WTC11 (cell line): ENCODE measurements around the gene NTRK1. TPM values are rescaled to one million over a fixed set of nuclear protein-coding genes. Genes with fewer than 3 reads are reported as not detected.
A peak's percentile ranks its signal among the peaks of the same experiment; 100 is the strongest.

Experiments used
- ATAC-seq: fragments of 200-7000 bp; cut with Tn5 transposase; 2 replicates; pipeline ENCODE4 v1.10.0; 2021; ENCODE audit warnings: mild to moderate bottlenecking, moderate library complexity
- CTCF ChIA-PET: fragments of 300-600 bp; sonication (Branson Sonifier 250); formaldehyde crosslinking; loops from one replicate; lab custom pipeline; 2021; ENCODE audit warnings: antibody characterized with exemption; lab: Charles Lee
- POLR2A ChIA-PET: fragments of 350-600 bp; sonication (Branson Sonifier 250); formaldehyde crosslinking; loops from one replicate; lab custom pipeline; 2021; ENCODE audit warnings: antibody characterized with exemption; lab: Charles Lee
- DNase-seq: peaks from one replicate; pipeline ENCODE4 v3.0.0; 2021; ENCODE audit warnings: low spot score
- H3K27ac Mint-ChIP-seq: 2 replicates; pipeline ENCODE4 v1.8.0; 2021; ENCODE audit warnings: mixed read lengths
- H3K27me3 Mint-ChIP-seq: 2 replicates; pipeline ENCODE4 v1.8.0; 2021; ENCODE audit warnings: low read depth, mild to moderate bottlenecking, moderate library complexity, mixed read lengths
- H3K36me3 Mint-ChIP-seq: 2 replicates; pipeline ENCODE4 v1.8.0; 2021; ENCODE audit warnings: mixed read lengths
- H3K4me1 Mint-ChIP-seq: 2 replicates; pipeline ENCODE4 v1.8.0; 2022; ENCODE audit warnings: mixed read lengths
- H3K4me3 Mint-ChIP-seq: 2 replicates; pipeline ENCODE4 v1.8.0; 2021; ENCODE audit warnings: mild to moderate bottlenecking, moderate library complexity, mixed read lengths
- H3K9me3 Mint-ChIP-seq: 2 replicates; pipeline ENCODE4 v1.8.0; 2021; ENCODE audit warnings: mixed read lengths
- CREM ChIP-seq: sonication (generic); formaldehyde crosslinking; IDR thresholded peaks from 2 replicates; pipeline ENCODE4 v1.8.1; 2022; ENCODE audit warnings: mild to moderate bottlenecking, missing genetic modification reagents, moderate library complexity
- E2F4 ChIP-seq: sonication (generic); formaldehyde crosslinking; IDR thresholded peaks from 2 replicates; pipeline ENCODE4 v1.8.1; 2022; ENCODE audit warnings: low read depth, mild to moderate bottlenecking, moderate library complexity, missing genetic modification reagents, borderline replicate concordance
- ETV6 ChIP-seq: sonication (generic); formaldehyde crosslinking; IDR thresholded peaks from 2 replicates; pipeline ENCODE4 v1.8.1; 2022; ENCODE audit warnings: mild to moderate bottlenecking, missing genetic modification reagents
- FOXJ3 ChIP-seq: sonication (generic); formaldehyde crosslinking; IDR thresholded peaks from 2 replicates; pipeline ENCODE4 v1.9.0; 2021; ENCODE audit warnings: missing genetic modification reagents, mild to moderate bottlenecking, borderline replicate concordance
- FOXK1 ChIP-seq: sonication (generic); formaldehyde crosslinking; IDR thresholded peaks from 2 replicates; pipeline ENCODE4 v1.8.0; 2022; ENCODE audit warnings: mild to moderate bottlenecking, moderate library complexity, missing genetic modification reagents
- GABPB1 ChIP-seq: sonication (generic); formaldehyde crosslinking; IDR thresholded peaks from 2 replicates; pipeline ENCODE4 v1.8.1; 2023; ENCODE audit warnings: mild to moderate bottlenecking, missing genetic modification reagents
- JUN ChIP-seq: sonication (generic); formaldehyde crosslinking; IDR thresholded peaks from 2 replicates; pipeline ENCODE4 v1.8.0; 2023; ENCODE audit warnings: mild to moderate bottlenecking, missing genetic modification reagents
- KAT7 ChIP-seq: sonication (generic); formaldehyde crosslinking; IDR thresholded peaks from 2 replicates; pipeline ENCODE4 v1.8.1; 2023; ENCODE audit warnings: missing genetic modification reagents, mild to moderate bottlenecking, borderline replicate concordance
- MAX ChIP-seq: sonication (generic); formaldehyde crosslinking; IDR thresholded peaks from 2 replicates; pipeline ENCODE4 v1.8.0; 2022; ENCODE audit warnings: mild to moderate bottlenecking, missing genetic modification reagents
- MLX ChIP-seq: sonication (generic); formaldehyde crosslinking; IDR thresholded peaks from 2 replicates; pipeline ENCODE4 v1.8.1; 2023; ENCODE audit warnings: mild to moderate bottlenecking, missing genetic modification reagents, moderate library complexity
- MXD4 ChIP-seq: fragments of 250-450 bp; sonication (Bioruptor Pico); IDR thresholded peaks from 2 replicates; pipeline ENCODE4 v1.8.0; 2021; ENCODE audit warnings: mild to moderate bottlenecking, moderate library complexity, borderline replicate concordance
- MYBL2 ChIP-seq: sonication (generic); formaldehyde crosslinking; IDR thresholded peaks from 2 replicates; pipeline ENCODE4 v1.8.1; 2023; ENCODE audit warnings: mild to moderate bottlenecking, moderate library complexity, missing genetic modification reagents
- NFATC4 ChIP-seq: fragments of 250-450 bp; sonication (Bioruptor Pico); IDR thresholded peaks from 2 replicates; pipeline ENCODE4 v1.9.0; 2021; ENCODE audit warnings: mild to moderate bottlenecking
- PRDM15 ChIP-seq: sonication (generic); formaldehyde crosslinking; IDR thresholded peaks from 2 replicates; pipeline ENCODE4 v1.8.0; 2022; ENCODE audit warnings: missing genetic modification reagents
- PREB ChIP-seq: sonication (generic); formaldehyde crosslinking; IDR thresholded peaks from 2 replicates; pipeline ENCODE4 v1.8.1; 2022; ENCODE audit warnings: mild to moderate bottlenecking, missing genetic modification reagents, moderate library complexity, borderline replicate concordance
- TCF7 ChIP-seq: sonication (generic); formaldehyde crosslinking; IDR thresholded peaks from 2 replicates; pipeline ENCODE4 v1.8.0; 2022; ENCODE audit warnings: mild to moderate bottlenecking, low read depth, missing genetic modification reagents, moderate library complexity
- TEAD1 ChIP-seq: sonication (generic); formaldehyde crosslinking; IDR thresholded peaks from 2 replicates; pipeline ENCODE4 v1.8.0; 2022; ENCODE audit warnings: mild to moderate bottlenecking, missing genetic modification reagents
- TP53 ChIP-seq: sonication (generic); formaldehyde crosslinking; IDR thresholded peaks from 2 replicates; pipeline ENCODE4 v1.8.1; 2023; ENCODE audit warnings: mild to moderate bottlenecking, missing genetic modification reagents
- ZBTB21 ChIP-seq: sonication (generic); formaldehyde crosslinking; IDR thresholded peaks from 2 replicates; pipeline ENCODE4 v1.8.1; 2023; ENCODE audit warnings: mild to moderate bottlenecking, missing genetic modification reagents, borderline replicate concordance
- ZNF219 ChIP-seq: sonication (generic); formaldehyde crosslinking; IDR thresholded peaks from 2 replicates; pipeline ENCODE4 v1.8.0; 2023; ENCODE audit warnings: missing genetic modification reagents, mild to moderate bottlenecking, borderline replicate concordance
- ZNF232 ChIP-seq: sonication (generic); formaldehyde crosslinking; IDR thresholded peaks from 2 replicates; pipeline ENCODE4 v1.8.0; 2022; ENCODE audit warnings: mild to moderate bottlenecking, missing genetic modification reagents
- ZNF396 ChIP-seq: fragments of 250-450 bp; sonication (Bioruptor Pico); IDR thresholded peaks from 2 replicates; pipeline ENCODE4 v1.8.0; 2021; ENCODE audit warnings: mild to moderate bottlenecking, moderate library complexity, borderline replicate concordance
- ZNF423 ChIP-seq: fragments of 250-450 bp; sonication (Bioruptor Pico); IDR thresholded peaks from 2 replicates; pipeline ENCODE4 v2.1.2; 2022; ENCODE audit warnings: mild to moderate bottlenecking, moderate library complexity
- total RNA-seq: library from RNA; stranded (reverse); gene quantifications from 3 replicates; pipeline ENCODE4 v1.2.3, GENCODE V29; 2021
- TF ChIP-seq, protein P1 (sequence below): sonication (generic); formaldehyde crosslinking; IDR thresholded peaks from 2 replicates; pipeline ENCODE4 v1.8.1; 2023; ENCODE audit warnings: mild to moderate bottlenecking, missing genetic modification reagents
- TF ChIP-seq, protein P2 (sequence below): fragments of 250-450 bp; sonication (Bioruptor Pico); IDR thresholded peaks from 2 replicates; pipeline ENCODE4 v1.8.0; 2021; ENCODE audit warnings: mild to moderate bottlenecking

NTRK1 gene
- total RNA-seq, 1 experiment from 2014 or later: 0.42 TPM

DNA sequence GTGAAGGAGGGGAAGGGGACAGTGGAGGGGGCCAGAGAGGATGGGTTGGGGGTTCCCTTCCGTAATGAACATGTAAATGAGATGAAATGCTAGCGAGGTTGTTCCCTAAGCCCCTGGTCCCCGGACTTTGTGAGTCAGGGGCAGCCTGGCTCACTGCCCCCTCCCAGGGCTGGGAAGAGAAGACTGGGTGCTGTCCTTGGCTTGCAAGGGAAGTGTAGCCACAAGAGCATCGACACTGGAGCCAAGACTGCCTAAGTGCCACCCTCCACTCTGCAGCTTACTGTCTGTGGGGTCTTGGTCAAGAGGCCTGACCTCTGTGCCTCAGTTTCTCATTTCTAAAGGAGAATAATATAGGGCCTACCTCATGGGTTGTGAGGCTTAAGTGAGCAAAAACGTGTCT is 33.3 kb downstream of the NTRK1 start:
- no peak overlapping the region for H3K27ac Mint-ChIP-seq
- peak overlapping the region; percentile 50 for H3K4me3 Mint-ChIP-seq
- TF ChIP-seq TEAD1 (CRISPR knock-in tag): no peak
- no peak for TF ChIP-seq PREB (CRISPR knock-in tag)
- TF ChIP-seq ZNF232: no peak
- TF ChIP-seq KAT7: no peak
- no peak for TF ChIP-seq GABPB1 (CRISPR knock-in tag)
- TF ChIP-seq, protein P1, sequence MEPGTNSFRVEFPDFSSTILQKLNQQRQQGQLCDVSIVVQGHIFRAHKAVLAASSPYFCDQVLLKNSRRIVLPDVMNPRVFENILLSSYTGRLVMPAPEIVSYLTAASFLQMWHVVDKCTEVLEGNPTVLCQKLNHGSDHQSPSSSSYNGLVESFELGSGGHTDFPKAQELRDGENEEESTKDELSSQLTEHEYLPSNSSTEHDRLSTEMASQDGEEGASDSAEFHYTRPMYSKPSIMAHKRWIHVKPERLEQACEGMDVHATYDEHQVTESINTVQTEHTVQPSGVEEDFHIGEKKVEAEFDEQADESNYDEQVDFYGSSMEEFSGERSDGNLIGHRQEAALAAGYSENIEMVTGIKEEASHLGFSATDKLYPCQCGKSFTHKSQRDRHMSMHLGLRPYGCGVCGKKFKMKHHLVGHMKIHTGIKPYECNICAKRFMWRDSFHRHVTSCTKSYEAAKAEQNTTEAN (CRISPR knock-in tag): no peak
- no peak for TF ChIP-seq NFATC4 (CRISPR knock-in tag)
- no peak for TF ChIP-seq MXD4 (CRISPR knock-in tag)
- TF ChIP-seq CREM (CRISPR knock-in tag): no peak
- no peak for TF ChIP-seq ZBTB21 (CRISPR knock-in tag)
- TF ChIP-seq ETV6: no peak
- no peak for TF ChIP-seq ZNF396 (CRISPR knock-in tag)
- no peak for TF ChIP-seq MAX (CRISPR knock-in tag)
- no peak for TF ChIP-seq TCF7 (CRISPR knock-in tag)
- TF ChIP-seq JUN (CRISPR knock-in tag): no peak
- DNase-seq: no peak
- peaks cover 21% of the 10 kb centered on the region for H3K4me1 Mint-ChIP-seq
- no peaks in the 10 kb centered on the region for H3K36me3 Mint-ChIP-seq
- ATAC-seq: no peak
- ChIA-PET POLR2A (interaction anchor here (0.8 kb wide), 1 partner anchor 55 kb away, joined by 3 read pairs; no protein-coding TSS in a partner anchor), CTCF (interaction anchor here (1.0 to 13.3 kb wide), 9 partner anchors 16 to 261 kb away, joined by 3 to 233 read pairs (median 7); partner anchors contain the start of genes INSRR, LRRC71, NES and NTRK1)
- peaks cover 75% of the 10 kb centered on the region for H3K27me3 Mint-ChIP-seq
- H3K9me3 Mint-ChIP-seq: no peaks in the 10 kb centered on the region

DNA sequence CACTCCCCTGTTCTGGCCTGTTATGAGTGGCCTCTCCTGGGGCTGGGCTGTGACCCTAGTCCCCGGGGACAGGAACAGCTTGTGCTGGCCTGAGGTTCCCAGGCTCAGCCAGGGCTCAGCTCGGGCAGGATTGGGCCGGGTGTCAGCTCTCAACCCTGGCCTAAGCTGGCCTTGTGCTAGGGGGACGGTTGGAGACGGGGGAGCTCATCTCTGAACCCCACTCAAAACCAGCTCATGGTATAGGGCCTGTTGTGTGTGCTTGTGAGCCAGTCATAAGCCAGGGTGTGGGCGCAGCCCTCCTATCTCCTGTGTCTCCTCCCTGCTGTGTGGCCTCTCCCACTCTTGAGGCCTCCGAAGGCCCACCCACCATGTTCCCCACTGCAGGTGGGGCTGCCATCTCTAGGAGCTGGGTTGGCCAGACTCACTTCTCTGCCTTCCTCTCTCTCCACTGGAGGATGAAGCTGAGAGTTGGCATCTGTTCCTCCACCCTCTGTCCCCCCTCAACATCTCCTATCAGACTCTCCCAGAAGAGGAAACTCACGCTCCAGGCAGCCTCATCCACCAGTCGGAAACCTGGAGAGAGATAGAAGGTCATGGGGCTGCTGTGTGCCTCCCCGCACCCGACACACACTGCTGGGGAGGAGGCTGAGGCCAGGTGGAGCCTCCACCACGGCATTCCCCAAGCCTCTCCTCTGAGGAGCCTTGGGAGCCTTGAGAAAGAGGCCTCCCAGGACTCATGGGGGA is 34.2 kb downstream of the NTRK1 start:
- H3K9me3 Mint-ChIP-seq: no peaks in the 10 kb centered on the region
- no peak overlapping the region for H3K4me3 Mint-ChIP-seq
- ChIA-PET POLR2A (interaction anchor here (0.8 kb wide), 1 partner anchor 56 kb away, joined by 3 read pairs; no protein-coding TSS in a partner anchor), CTCF (interaction anchor here (0.6 to 13.3 kb wide), 8 partner anchors 15 to 260 kb away, joined by 3 to 233 read pairs (median 7); partner anchors contain the start of genes INSRR, LRRC71 and NTRK1)
- H3K4me1 Mint-ChIP-seq: peaks cover 21% of the 10 kb centered on the region
- ATAC-seq (no peak), DNase-seq (no peak)
- peaks cover 70% of the 10 kb centered on the region for H3K27me3 Mint-ChIP-seq
- H3K27ac Mint-ChIP-seq: no peak overlapping the region
- H3K36me3 Mint-ChIP-seq: no peaks in the 10 kb centered on the region
- no peak for TF ChIP-seq FOXJ3 (CRISPR knock-in tag)
- TF ChIP-seq E2F4: no peak
- TF ChIP-seq PRDM15: no peak
- TF ChIP-seq ZNF423 (CRISPR knock-in tag): no peak
- no peak for TF ChIP-seq ZBTB21 (CRISPR knock-in tag)
- no peak for TF ChIP-seq TP53
- no peak for TF ChIP-seq MYBL2 (CRISPR knock-in tag)
- no peak for TF ChIP-seq ZNF219 (CRISPR knock-in tag)
- TF ChIP-seq, protein P2, sequence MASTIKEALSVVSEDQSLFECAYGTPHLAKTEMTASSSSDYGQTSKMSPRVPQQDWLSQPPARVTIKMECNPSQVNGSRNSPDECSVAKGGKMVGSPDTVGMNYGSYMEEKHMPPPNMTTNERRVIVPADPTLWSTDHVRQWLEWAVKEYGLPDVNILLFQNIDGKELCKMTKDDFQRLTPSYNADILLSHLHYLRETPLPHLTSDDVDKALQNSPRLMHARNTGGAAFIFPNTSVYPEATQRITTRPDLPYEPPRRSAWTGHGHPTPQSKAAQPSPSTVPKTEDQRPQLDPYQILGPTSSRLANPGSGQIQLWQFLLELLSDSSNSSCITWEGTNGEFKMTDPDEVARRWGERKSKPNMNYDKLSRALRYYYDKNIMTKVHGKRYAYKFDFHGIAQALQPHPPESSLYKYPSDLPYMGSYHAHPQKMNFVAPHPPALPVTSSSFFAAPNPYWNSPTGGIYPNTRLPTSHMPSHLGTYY (CRISPR knock-in tag): no peak
- no peak for TF ChIP-seq MLX (CRISPR knock-in tag)
- no peak for TF ChIP-seq FOXK1 (CRISPR knock-in tag)
